HEK293T (cell line): ENCODE measurements around the gene VIPR2.

Source experiments
- CTBP1 ChIP-seq: fragments of 450-650 bp; IDR thresholded peaks from 2 replicates; pipeline ENCODE4 v1.6.1; 2016; ENCODE audit warnings: borderline replicate concordance
- PKNOX1 ChIP-seq: fragments of 450-650 bp; IDR thresholded peaks from 2 replicates; pipeline ENCODE4 v1.6.1; 2016
- TARDBP ChIP-seq: fragments of 450-650 bp; IDR thresholded peaks from 2 replicates; pipeline ENCODE4 v1.6.1; 2016

GRCh38 chr7:159063046-159063840 lies 81.4 kb downstream of the VIPR2 start:
- TF ChIP-seq TARDBP (no peak), PKNOX1 (no peak), CTBP1 (no peak)
